MM.1S (cell line): ENCODE measurements around the gene PRKCH.

ENCODE experiments used
- CTCF ChIP-seq: fragments of 300-600 bp; sonication (generic); IDR thresholded peaks from 2 replicates; pipeline ENCODE4 v1.5.1; 2016; ENCODE audit warnings: antibody characterized with exemption, low read length, mixed read lengths
- EZH2 ChIP-seq: fragments of 300-600 bp; sonication (generic); optimal IDR thresholded peaks from 2 replicates; pipeline ENCODE3; 2017; ENCODE audit warnings: low read depth, mild to moderate bottlenecking, antibody characterized with exemption, low read length, mixed read lengths

GRCh38 chr14:61365667-61366212 is 44.4 kb downstream of the PRKCH start:
- TF ChIP-seq CTCF (no peak), EZH2 (no peak)
